Mucosa of stomach (tissue), 1 donor: Measurements from ENCODE around the gene PLEKHG7.

Source experiments
- H3K27me3 ChIP-seq: one replicate; pipeline ENCODE4 v1.7.0; 2013; ENCODE audit warnings: mild to moderate bottlenecking, low read length; ENCODE audit not compliant: control insufficient read depth, insufficient read depth
- H3K36me3 ChIP-seq: one replicate; pipeline ENCODE4 v1.7.0; 2013; ENCODE audit warnings: low read length; ENCODE audit not compliant: control insufficient read depth, insufficient read depth
- H3K4me1 ChIP-seq: one replicate; pipeline ENCODE4 v1.7.0; 2013; ENCODE audit warnings: mild to moderate bottlenecking, low read length; ENCODE audit not compliant: control insufficient read depth, insufficient read depth
- H3K4me3 ChIP-seq: one replicate; pipeline ENCODE4 v1.7.0; 2013; ENCODE audit warnings: low read length
- H3K9ac ChIP-seq: one replicate; pipeline ENCODE4 v1.7.0; 2013; ENCODE audit warnings: mild to moderate bottlenecking, low read length, moderate library complexity
- H3K9me3 ChIP-seq: one replicate; pipeline ENCODE4 v1.7.0; 2013; ENCODE audit warnings: mild to moderate bottlenecking, low read length, moderate library complexity; ENCODE audit not compliant: control insufficient read depth
- donor health status: Pancreatic carcinoma.

Gene PLEKHG7

DNA sequence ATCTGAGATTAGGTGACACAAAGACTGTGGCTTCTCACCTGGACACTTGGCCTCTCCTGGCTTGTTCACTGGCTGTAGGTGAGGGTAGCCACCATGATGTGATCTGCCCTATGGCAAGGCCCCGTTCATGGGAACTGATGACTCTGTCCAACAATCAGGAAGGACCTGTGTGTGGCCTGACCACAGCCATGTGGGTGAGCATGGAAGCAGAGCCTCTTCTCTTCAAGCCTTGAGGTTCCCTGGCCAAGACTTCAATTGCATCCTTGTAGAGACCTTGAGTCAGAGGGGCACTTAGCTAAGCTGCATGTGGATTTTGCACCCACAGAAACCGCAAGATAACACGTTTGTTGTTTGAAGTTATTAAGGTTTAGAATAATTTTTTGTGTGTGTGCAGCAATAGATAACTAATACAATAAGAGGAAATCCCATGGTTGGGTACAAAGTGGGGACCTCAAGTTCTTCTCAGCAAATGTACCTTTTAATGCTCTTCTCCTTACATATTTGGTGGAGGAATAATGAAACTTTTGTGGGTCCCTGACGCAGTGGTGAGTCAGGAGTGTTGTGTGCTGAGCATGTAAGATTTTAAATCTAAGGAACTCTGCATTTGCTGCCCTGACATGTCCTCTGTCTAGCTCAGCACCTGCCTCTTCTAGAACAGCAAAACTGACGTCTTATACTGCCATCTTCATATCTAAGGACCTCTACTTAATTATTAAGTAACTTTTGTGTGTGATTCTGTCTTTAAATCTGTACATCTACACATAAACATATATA is 27.5 kb upstream of the PLEKHG7 start:
- no peak overlapping the region for H3K4me3 ChIP-seq
- peaks cover 7% of the 10 kb centered on the region for H3K27me3 ChIP-seq
- H3K9ac ChIP-seq: no peak overlapping the region
- H3K4me1 ChIP-seq: peaks cover 10% of the 10 kb centered on the region
- no peaks in the 10 kb centered on the region for H3K9me3 ChIP-seq
- no peaks in the 10 kb centered on the region for H3K36me3 ChIP-seq

DNA sequence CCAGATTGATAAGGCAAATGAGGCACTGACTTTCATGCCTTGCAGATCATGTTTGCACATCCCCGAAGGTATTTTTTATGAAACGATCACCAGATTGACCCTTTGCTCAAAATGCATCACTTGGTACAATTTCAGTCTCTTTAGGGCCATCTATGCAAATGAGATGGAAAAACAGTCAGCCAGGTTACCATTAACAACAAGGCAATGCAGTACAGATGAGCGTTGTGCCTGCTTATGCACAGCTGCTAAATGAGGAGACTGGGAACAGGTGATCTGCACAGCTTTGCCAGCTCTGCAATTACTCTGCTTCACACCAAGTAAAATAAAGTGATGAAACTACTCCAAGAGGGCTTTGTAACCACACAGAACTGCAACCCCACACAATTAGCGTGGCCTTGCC is 26.1 kb upstream of the PLEKHG7 start:
- no peak overlapping the region for H3K4me3 ChIP-seq
- no peaks in the 10 kb centered on the region for H3K9me3 ChIP-seq
- H3K9ac ChIP-seq: no peak overlapping the region
- H3K4me1 ChIP-seq: peaks cover 10% of the 10 kb centered on the region
- peaks cover 7% of the 10 kb centered on the region for H3K27me3 ChIP-seq
- no peaks in the 10 kb centered on the region for H3K36me3 ChIP-seq

DNA sequence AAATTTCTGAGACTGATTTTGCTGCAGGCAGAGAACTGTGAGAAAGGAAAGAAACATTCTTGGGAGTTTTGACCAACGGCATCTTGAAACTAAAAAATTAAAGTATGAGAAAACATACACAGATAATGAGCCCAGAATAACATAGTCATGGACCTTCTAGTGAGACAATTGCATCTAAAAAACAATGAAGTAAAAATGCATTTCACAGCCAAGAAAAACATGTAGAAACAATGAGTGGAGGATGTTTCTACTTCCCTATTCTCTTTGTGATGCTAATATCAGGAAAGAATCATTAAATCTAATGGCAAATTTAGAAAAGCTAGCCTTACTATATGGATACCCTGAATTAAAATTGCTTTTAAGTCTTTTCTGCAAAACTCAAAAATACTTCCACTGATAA is 12.2 kb upstream of the PLEKHG7 start:
- H3K9me3 ChIP-seq: no peaks in the 10 kb centered on the region
- no peaks in the 10 kb centered on the region for H3K27me3 ChIP-seq
- H3K9ac ChIP-seq: no peak overlapping the region
- no peaks in the 10 kb centered on the region for H3K4me1 ChIP-seq
- no peak overlapping the region for H3K4me3 ChIP-seq
- H3K36me3 ChIP-seq: no peaks in the 10 kb centered on the region

DNA sequence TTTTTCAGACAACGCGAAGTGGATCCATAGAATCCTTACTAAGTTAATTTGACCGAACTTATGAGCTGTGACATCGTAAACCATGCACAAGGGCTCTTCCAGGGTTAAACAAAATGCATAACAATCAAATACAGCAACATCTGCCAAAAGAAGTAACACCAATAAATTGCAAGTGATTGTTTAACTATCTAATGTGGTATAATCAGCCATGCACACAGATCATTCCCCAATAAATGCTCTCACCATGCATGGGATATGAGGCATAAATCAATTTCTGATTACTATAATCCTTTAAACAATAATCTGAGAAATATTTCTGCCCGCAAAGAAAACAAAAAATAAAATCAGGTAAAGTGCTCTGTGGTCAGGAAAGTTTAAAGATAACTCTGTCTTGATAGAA is 7.7 kb upstream of the PLEKHG7 start:
- H3K4me1 ChIP-seq: no peaks in the 10 kb centered on the region

GRCh38 chr12:92695577-92695976 is 7.2 kb upstream of the PLEKHG7 start:
- no peak overlapping the region for H3K4me3 ChIP-seq
- no peaks in the 10 kb centered on the region for H3K4me1 ChIP-seq
- no peaks in the 10 kb centered on the region for H3K36me3 ChIP-seq
- H3K9ac ChIP-seq: no peak overlapping the region
- H3K27me3 ChIP-seq: no peaks in the 10 kb centered on the region
- no peaks in the 10 kb centered on the region for H3K9me3 ChIP-seq

More for the DNA sequence above, 7.7 kb upstream of the PLEKHG7 start:
- H3K36me3 ChIP-seq: no peaks in the 10 kb centered on the region
- H3K27me3 ChIP-seq: no peaks in the 10 kb centered on the region
- H3K9ac ChIP-seq: no peak overlapping the region
- H3K4me3 ChIP-seq: no peak overlapping the region
- H3K9me3 ChIP-seq: no peaks in the 10 kb centered on the region

- H3K27me3 ChIP-seq: no peaks in the 10 kb centered on the region
- no peak overlapping the region for H3K9ac ChIP-seq
- H3K9me3 ChIP-seq: no peaks in the 10 kb centered on the region
- no peaks in the 10 kb centered on the region for H3K4me1 ChIP-seq
- H3K4me3 ChIP-seq: no peak overlapping the region
- H3K36me3 ChIP-seq: no peaks in the 10 kb centered on the region
Observed at GRCh38 chr12:92696216-92696615, 6.6 kb upstream of the PLEKHG7 start.

DNA sequence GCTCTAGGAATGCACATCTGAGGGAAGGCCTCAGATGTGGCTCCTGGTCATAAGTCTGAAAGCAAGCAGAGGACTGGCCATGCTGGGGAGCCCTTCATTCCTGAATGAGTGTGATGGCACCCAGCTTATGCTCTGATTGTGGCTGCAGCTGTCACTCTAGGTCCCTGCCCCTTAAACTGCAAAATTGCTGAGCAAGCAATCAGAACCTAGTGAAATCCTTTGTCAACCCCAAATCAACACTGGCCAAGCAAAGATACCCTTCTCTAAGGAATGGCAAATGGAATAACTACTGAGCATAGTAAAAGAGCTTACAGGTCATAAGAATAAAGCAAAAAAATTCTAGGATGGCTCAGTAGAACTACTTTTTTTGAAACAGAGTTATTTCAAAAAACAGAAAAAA is 4.3 kb upstream of the PLEKHG7 start:
- Histone ChIP-seq H3K9ac (no peak overlapping the region), H3K36me3 (no peaks in the 10 kb centered on the region), H3K4me3 (no peak overlapping the region), H3K27me3 (no peaks in the 10 kb centered on the region), H3K9me3 (no peaks in the 10 kb centered on the region), H3K4me1 (peaks cover 7% of the 10 kb centered on the region)

- H3K9ac ChIP-seq: no peak overlapping the region
- no peak overlapping the region for H3K4me3 ChIP-seq
- no peaks in the 10 kb centered on the region for H3K27me3 ChIP-seq
- H3K36me3 ChIP-seq: no peaks in the 10 kb centered on the region
- H3K9me3 ChIP-seq: no peaks in the 10 kb centered on the region
- peaks cover 14% of the 10 kb centered on the region for H3K4me1 ChIP-seq
Observed at GRCh38 chr12:92701441-92701840, 1.3 kb upstream of the PLEKHG7 start.

DNA sequence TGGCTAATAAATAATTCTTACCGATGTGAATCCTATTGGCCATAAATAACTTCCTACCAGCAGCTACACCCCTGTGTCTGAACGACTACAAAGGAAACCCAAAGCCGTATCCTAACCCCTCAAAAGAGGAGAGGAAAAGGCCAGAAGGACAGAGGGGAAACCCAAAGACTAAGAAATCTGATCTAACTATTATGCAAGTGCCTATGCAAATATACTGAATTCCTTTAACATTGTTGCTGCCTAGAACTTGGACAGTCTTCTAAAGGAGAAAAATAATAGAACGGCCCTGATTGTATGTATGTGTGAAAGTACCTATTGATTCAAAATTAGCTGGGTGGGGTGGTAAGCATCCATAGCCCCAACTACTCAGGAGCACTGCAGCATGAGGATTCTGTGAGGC is 997 bp downstream of the PLEKHG7 start:
- H3K9ac ChIP-seq: no peak overlapping the region
- no peak overlapping the region for H3K4me3 ChIP-seq
- no peaks in the 10 kb centered on the region for H3K36me3 ChIP-seq
- H3K9me3 ChIP-seq: no peaks in the 10 kb centered on the region
- peaks cover 14% of the 10 kb centered on the region for H3K4me1 ChIP-seq
- no peaks in the 10 kb centered on the region for H3K27me3 ChIP-seq

- Histone ChIP-seq H3K27me3 (no peaks in the 10 kb centered on the region), H3K9ac (no peak overlapping the region), H3K36me3 (no peaks in the 10 kb centered on the region), H3K4me1 (peaks cover 14% of the 10 kb centered on the region), H3K9me3 (no peaks in the 10 kb centered on the region), H3K4me3 (no peak overlapping the region)
Observed at GRCh38 chr12:92706594-92706993, 3.8 kb downstream of the PLEKHG7 start.

DNA sequence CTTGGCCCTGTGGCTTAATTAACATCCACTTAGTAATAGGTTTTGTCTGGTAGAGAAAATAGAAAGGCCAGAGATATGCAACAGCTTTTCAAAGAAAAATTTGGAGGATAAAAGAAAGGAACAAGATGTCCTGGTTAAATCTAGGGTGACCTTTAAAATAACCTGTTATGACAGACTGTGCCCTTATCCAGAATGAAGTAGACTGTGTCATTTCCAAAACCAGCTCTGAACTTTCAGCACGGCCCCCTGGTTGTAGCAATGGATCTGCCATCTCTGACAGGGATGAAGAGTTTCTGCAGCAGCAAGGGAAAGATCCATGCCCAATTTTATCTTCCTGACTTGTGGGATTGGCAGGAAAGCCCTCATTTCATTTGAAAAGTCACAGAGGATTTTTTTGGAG is 5.1 kb downstream of the PLEKHG7 start:
- H3K9me3 ChIP-seq: no peaks in the 10 kb centered on the region
- no peak overlapping the region for H3K4me3 ChIP-seq
- peaks cover 10% of the 10 kb centered on the region for H3K4me1 ChIP-seq

GRCh38 chr12:92715625-92716024 is 12.8 kb downstream of the PLEKHG7 start:
- Histone ChIP-seq H3K36me3 (no peaks in the 10 kb centered on the region), H3K4me3 (no peak overlapping the region), H3K9me3 (no peaks in the 10 kb centered on the region), H3K9ac (no peak overlapping the region), H3K4me1 (no peaks in the 10 kb centered on the region), H3K27me3 (no peaks in the 10 kb centered on the region)

More for the DNA sequence above, 5.1 kb downstream of the PLEKHG7 start:
- Histone ChIP-seq H3K36me3 (no peaks in the 10 kb centered on the region), H3K27me3 (no peaks in the 10 kb centered on the region), H3K9ac (no peak overlapping the region)

DNA sequence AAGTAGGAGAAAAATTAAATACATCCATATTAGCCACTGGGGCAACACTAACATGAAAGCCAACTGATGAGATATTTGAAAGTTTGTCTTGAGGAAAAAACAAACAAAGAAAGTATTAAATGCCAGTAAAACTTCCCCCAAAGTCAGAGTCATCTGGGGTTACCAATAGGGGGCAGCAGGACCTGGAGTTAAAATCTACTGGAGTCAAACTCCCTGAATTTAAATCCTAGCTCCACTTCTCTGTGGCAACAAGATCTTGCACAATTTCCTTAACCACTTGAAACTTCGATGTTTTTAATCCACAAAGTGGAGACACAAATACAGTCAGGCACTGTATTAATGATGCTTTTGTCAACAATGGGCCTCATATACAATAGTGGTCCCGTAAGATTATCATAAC is 14.4 kb downstream of the PLEKHG7 start:
- no peak overlapping the region for H3K4me3 ChIP-seq
- no peaks in the 10 kb centered on the region for H3K4me1 ChIP-seq
- no peaks in the 10 kb centered on the region for H3K36me3 ChIP-seq
- H3K27me3 ChIP-seq: no peaks in the 10 kb centered on the region
- no peaks in the 10 kb centered on the region for H3K9me3 ChIP-seq
- no peak overlapping the region for H3K9ac ChIP-seq
